ENCODE data around the gene MGST3.

MGST3 gene

DNA sequence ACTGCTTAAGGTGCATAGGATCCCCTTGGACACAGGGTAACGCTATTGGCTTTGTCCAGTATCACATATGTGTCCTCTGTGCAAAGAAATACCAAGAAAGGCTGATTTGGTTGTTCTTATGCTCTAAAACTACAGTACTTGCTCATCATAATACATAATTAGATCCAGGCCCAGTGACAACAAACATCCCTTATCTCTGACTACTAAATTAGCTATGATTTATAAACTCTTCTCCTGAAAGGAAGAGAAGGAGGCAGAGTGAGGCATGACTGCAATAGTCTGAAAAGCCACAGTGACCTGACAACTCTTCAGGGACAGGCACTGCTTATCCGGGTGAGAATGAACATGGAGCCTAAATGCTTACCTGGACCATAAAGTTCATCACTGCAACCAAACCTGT lies 30.7 kb downstream of the MGST3 start:
- Histone ChIP-seq H4K20me1 (ENCODE audit: insufficient read depth, low read length) (no peaks in the 10 kb centered on the region), H3K4me2 (ENCODE audit: insufficient read depth, low read length) (no peak overlapping the region), H3K27ac (ENCODE audit: low read length) (no peak overlapping the region), H3K79me2 (ENCODE audit: insufficient read depth, low read length) (no peaks in the 10 kb centered on the region), H3K36me3 (ENCODE audit: insufficient read depth, low read length) (peaks cover 69% of the 10 kb centered on the region), H3K27me3 (ENCODE audit: insufficient read depth, low read length, poor library complexity) (no peaks in the 10 kb centered on the region), H3K9ac (ENCODE audit: low read depth, low read length) (no peak overlapping the region), H3K9me3 (ENCODE audit: insufficient read depth, low read length, severe bottlenecking) (no peaks in the 10 kb centered on the region), H3K4me3 (ENCODE audit: low read depth in 1 of 2, low read length in 2 of 2) (no peak overlapping the region), H3K4me1 (ENCODE audit: insufficient read depth, low read length) (no peaks in the 10 kb centered on the region), H2AFZ (ENCODE audit: low read depth, low read length) (no peak overlapping the region)
- ATAC-seq (ENCODE audit: insufficient read depth, low read depth): no peak
- no peak for DNase-seq
- no peak for TF ChIP-seq EZH2 (IDR thresholded peaks at IDR 0.05; ENCODE audit: borderline replicate concordance, low read depth, low read length, severe bottlenecking)
- TF ChIP-seq, protein P1, sequence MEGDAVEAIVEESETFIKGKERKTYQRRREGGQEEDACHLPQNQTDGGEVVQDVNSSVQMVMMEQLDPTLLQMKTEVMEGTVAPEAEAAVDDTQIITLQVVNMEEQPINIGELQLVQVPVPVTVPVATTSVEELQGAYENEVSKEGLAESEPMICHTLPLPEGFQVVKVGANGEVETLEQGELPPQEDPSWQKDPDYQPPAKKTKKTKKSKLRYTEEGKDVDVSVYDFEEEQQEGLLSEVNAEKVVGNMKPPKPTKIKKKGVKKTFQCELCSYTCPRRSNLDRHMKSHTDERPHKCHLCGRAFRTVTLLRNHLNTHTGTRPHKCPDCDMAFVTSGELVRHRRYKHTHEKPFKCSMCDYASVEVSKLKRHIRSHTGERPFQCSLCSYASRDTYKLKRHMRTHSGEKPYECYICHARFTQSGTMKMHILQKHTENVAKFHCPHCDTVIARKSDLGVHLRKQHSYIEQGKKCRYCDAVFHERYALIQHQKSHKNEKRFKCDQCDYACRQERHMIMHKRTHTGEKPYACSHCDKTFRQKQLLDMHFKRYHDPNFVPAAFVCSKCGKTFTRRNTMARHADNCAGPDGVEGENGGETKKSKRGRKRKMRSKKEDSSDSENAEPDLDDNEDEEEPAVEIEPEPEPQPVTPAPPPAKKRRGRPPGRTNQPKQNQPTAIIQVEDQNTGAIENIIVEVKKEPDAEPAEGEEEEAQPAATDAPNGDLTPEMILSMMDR (IDR thresholded peaks at IDR 0.05; ENCODE audit: borderline replicate concordance, extremely low read depth, low read length, poor library complexity, severe bottlenecking): no peak

DNA sequence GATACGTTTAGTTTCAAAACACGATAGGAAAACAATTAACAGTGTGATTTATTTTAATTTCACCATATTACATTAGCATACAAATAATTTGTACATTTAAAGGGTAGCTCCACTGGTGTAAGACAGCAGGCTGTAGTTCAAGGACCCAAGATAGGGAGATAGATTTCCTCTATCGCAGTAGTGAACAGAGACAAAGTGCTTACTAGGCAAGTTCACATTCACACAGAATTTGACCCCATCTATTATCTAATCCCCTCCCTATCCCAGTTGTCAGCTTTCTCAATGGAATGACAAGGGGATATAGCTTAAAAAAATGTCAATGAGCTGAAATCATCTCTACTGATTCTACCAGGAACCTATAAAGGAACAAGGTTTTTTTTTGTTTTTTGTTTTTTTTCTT lies 31.2 kb downstream of the MGST3 start:
- Histone ChIP-seq H3K79me2 (ENCODE audit: insufficient read depth, low read length) (no peaks in the 10 kb centered on the region), H3K4me2 (ENCODE audit: insufficient read depth, low read length) (no peak overlapping the region), H4K20me1 (ENCODE audit: insufficient read depth, low read length) (no peaks in the 10 kb centered on the region), H3K27me3 (ENCODE audit: insufficient read depth, low read length, poor library complexity) (no peaks in the 10 kb centered on the region), H3K36me3 (ENCODE audit: insufficient read depth, low read length) (peaks cover 74% of the 10 kb centered on the region), H3K27ac (ENCODE audit: low read length) (no peak overlapping the region), H3K4me3 (ENCODE audit: low read depth in 1 of 2, low read length in 2 of 2) (no peak overlapping the region), H2AFZ (ENCODE audit: low read depth, low read length) (no peak overlapping the region), H3K9me3 (ENCODE audit: insufficient read depth, low read length, severe bottlenecking) (no peaks in the 10 kb centered on the region), H3K4me1 (ENCODE audit: insufficient read depth, low read length) (no peaks in the 10 kb centered on the region), H3K9ac (ENCODE audit: low read depth, low read length) (no peak overlapping the region)
- ATAC-seq (ENCODE audit: insufficient read depth, low read depth) (no peak), DNase-seq (no peak)
- TF ChIP-seq, protein P1 (IDR thresholded peaks at IDR 0.05; ENCODE audit: borderline replicate concordance, extremely low read depth, low read length, poor library complexity, severe bottlenecking): no peak
- TF ChIP-seq EZH2 (IDR thresholded peaks at IDR 0.05; ENCODE audit: borderline replicate concordance, low read depth, low read length, severe bottlenecking): no peak

- H4K20me1 ChIP-seq (ENCODE audit: insufficient read depth, low read length): no peaks in the 10 kb centered on the region
- no peak overlapping the region for H3K9ac ChIP-seq (ENCODE audit: low read depth, low read length)
- H3K4me3 ChIP-seq (ENCODE audit: low read depth in 1 of 2, low read length in 2 of 2): no peak overlapping the region
- H3K9me3 ChIP-seq (ENCODE audit: insufficient read depth, low read length, severe bottlenecking): no peaks in the 10 kb centered on the region
- H3K27ac ChIP-seq (ENCODE audit: low read length): no peak overlapping the region
- no peaks in the 10 kb centered on the region for H3K79me2 ChIP-seq (ENCODE audit: insufficient read depth, low read length)
- no peaks in the 10 kb centered on the region for H3K4me1 ChIP-seq (ENCODE audit: insufficient read depth, low read length)
- H2AFZ ChIP-seq (ENCODE audit: low read depth, low read length): no peak overlapping the region
- DNase-seq (no peak), ATAC-seq (ENCODE audit: insufficient read depth, low read depth) (no peak)
- no peak for TF ChIP-seq EZH2 (IDR thresholded peaks at IDR 0.05; ENCODE audit: borderline replicate concordance, low read depth, low read length, severe bottlenecking)
- H3K36me3 ChIP-seq (ENCODE audit: insufficient read depth, low read length): peaks cover 95% of the 10 kb centered on the region
- H3K27me3 ChIP-seq (ENCODE audit: insufficient read depth, low read length, poor library complexity): no peaks in the 10 kb centered on the region
- no peak overlapping the region for H3K4me2 ChIP-seq (ENCODE audit: insufficient read depth, low read length)
These were observed 35.3 kb downstream of the MGST3 start for GRCh38 chr1:165666152-165666825.

DNA sequence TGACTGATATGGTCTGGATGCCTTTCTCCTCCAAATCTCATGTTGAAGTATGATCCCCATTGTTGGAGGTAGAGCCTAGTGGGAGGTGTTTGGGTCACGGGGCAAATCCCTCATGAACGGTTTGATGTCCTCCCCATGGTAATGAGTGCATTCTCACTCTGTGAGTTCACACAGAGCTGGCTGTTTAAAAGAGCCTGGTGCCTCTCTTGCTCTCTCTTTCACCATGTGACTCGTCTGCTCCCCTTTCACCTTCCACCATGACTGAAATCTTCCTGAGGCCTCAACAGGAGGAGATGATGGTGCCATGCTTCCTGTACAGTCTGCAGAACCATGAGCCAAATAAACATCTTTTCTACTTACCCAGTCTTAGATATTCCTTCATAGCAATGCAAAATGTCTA lies 37.1 kb downstream of the MGST3 start:
- no peak for ATAC-seq (ENCODE audit: insufficient read depth, low read depth)
- Histone ChIP-seq H3K27me3 (ENCODE audit: insufficient read depth, low read length, poor library complexity) (no peaks in the 10 kb centered on the region), H3K79me2 (ENCODE audit: insufficient read depth, low read length) (no peaks in the 10 kb centered on the region), H4K20me1 (ENCODE audit: insufficient read depth, low read length) (no peaks in the 10 kb centered on the region), H3K27ac (ENCODE audit: low read length) (no peak overlapping the region), H3K9ac (ENCODE audit: low read depth, low read length) (no peak overlapping the region), H3K4me1 (ENCODE audit: insufficient read depth, low read length) (no peaks in the 10 kb centered on the region), H3K9me3 (ENCODE audit: insufficient read depth, low read length, severe bottlenecking) (no peaks in the 10 kb centered on the region), H2AFZ (ENCODE audit: low read depth, low read length) (no peak overlapping the region), H3K36me3 (ENCODE audit: insufficient read depth, low read length) (peaks cover 95% of the 10 kb centered on the region), H3K4me3 (ENCODE audit: low read depth in 1 of 2, low read length in 2 of 2) (no peak overlapping the region), H3K4me2 (ENCODE audit: insufficient read depth, low read length) (no peak overlapping the region)
- TF ChIP-seq, protein P1 (IDR thresholded peaks at IDR 0.05; ENCODE audit: borderline replicate concordance, extremely low read depth, low read length, poor library complexity, severe bottlenecking): no peak
- no peak for TF ChIP-seq EZH2 (IDR thresholded peaks at IDR 0.05; ENCODE audit: borderline replicate concordance, low read depth, low read length, severe bottlenecking)
- DNase-seq: no peak

All from DND-41 (cell line).